GM21576 (cell line): ENCODE measurements around the gene COL4A4.
"Not testable (repeated sequence)": the region's sequence is repeated elsewhere in the genome, so short reads cannot be mapped to it uniquely, and the experiment has no call there.

Source experiments
- ATAC-seq: cut with Tn5 transposase; IDR thresholded peaks from one replicate; pipeline ENCODE4 v1.9.1; 2021; ENCODE audit warnings: mild to moderate bottlenecking, moderate library complexity; ENCODE audit not compliant: unreplicated experiment

The COL4A4 gene

DNA sequence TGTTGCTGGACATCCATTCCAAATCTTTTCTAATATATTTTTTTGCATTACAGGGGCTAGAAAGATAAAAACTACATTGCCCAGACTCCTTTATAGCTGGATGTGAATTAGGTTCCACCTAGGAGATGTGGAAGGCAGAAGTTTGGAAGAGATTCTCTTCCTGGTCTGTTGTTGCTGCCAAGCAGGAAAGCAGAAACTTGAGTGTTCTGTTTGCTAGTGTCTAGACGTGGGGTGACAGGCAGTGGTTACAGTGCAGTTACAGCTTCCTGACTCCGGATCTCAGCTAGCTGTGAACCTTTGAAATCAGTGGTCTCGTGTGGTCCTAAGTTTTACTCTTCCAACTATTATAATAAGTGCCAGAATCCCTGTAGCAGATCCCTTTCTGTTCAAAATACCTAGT is 46.2 kb downstream of the COL4A4 start:
- ATAC-seq: no peak

DNA sequence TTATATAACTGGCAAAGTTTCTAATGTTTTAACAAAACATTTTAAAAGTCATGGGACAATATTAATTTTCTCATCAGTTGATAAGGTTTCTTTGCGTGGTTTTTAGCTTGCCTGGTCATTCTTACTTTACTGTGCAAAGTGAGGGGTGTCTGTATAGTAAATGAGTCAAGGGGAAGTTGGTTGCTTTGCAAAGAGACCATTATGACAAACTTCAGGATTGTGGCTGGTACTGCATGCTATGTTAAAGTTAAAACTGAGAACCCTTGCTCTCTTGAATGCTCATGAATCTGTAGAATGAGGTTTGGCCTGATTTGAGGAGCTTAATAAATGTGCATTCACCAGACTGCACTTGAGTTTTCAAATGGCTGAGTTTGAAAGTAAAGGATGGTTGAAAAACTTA is 47.0 kb downstream of the COL4A4 start:
- ATAC-seq: peak; percentile 64

- no peak for ATAC-seq
Observed at GRCh38 chr2:227115761-227116160, 48.2 kb downstream of the COL4A4 start.

DNA sequence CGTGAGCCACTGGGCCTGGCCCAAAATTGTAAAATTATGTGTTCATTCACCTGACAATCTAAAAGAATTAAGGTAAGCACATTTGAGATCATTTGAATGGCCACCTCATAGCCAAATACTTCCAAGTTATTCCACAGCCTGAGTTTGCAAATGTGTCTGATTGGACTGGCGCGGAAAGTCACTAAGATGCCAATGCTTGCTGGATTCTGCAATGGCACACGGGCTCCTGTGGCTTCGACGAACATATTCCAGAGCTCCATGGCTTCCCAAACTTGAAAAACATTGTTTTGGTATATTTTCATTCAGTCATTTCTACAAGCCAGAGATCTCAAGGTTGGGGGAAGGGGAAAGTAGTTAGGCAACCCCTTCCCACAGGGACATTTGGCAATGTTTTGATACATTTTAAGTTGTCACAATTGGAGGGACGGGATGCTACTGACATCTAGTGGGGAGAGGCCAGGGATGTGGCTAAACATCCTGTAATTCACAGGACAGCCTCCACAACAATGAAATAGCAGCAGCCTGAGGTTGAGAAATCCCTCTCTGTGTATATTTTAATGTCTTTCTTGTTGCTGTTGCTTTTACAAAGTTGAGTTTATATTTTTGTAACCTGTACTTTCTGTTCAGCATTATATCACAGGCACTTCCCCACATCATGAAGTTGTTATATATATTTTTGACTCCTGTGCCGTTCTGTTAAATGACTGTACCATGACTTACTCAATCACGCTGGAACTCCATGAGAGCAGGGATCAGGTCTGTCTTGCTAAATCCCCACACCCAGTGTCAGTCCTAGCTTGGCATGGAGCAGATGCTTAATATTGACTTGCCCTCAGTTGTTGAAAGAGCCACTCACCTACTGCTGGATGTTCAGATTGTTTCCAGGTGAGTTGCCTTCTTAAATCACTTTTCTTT is 56.9 kb downstream of the COL4A4 start:
- peak; percentile 73 for ATAC-seq

DNA sequence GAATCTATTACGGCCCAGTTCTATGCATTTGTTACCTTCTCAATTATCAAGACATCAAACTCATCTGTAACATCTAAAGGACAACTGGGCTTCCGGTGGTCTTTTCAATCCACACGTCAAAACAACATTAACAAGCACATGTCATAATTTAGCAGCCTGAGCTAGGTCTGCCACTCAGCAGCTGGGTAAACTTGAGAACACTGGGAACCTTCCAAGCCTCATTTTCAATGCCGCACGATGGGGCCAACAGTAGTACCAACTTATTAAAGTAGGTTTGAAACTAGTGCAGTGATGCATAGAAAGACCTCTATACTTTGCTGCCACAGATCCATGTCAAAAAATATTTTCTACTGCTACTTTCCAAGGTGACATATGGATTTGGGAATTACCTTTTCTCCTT is 60.4 kb downstream of the COL4A4 start:
- ATAC-seq: no peak

DNA sequence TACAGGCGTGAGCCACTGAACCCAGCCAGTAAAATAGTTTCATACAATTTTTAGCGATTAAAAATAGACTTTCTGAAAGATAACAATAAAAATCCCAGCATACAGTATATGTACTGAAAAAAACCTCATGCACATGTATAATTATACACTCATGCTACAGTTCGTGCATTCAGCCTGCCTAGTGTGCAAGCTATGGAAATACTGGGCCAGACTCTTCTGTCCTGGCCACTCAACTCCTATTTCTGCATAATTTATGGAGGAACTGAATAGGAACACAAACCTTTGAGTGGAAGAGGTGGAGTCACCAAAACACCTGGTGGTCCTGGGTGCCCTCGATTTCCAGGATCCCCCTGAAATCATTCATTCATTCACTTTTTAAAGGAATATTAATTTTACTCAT is 64.7 kb downstream of the COL4A4 start:
- ATAC-seq: no peak

GRCh38 chr2:227098162-227098515 is 65.9 kb downstream of the COL4A4 start:
- ATAC-seq: no peak

GRCh38 chr2:227097495-227098161 is 66.4 kb downstream of the COL4A4 start:
- no peak for ATAC-seq

GRCh38 chr2:227095346-227095745 is 68.7 kb downstream of the COL4A4 start:
- ATAC-seq: no peak

DNA sequence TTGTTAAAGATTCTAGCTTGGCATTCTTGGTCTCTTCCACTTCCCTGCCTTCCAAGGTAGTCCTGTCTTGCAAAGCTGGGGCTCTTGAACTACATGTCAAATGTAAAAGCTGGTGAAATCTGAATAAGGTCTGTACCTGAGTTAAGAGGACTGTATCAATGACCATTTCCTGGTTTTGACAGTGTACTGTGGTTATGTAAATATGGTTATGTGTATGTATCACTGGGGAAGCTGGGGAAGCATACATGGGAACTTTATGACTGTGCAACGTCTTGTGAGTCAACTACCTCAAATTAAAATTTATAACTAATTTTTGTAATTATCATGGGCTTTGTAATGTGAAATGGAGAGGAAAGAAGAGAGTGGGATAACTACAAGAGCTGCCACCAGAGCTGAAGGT is 81.7 kb downstream of the COL4A4 start:
- peak; percentile 94 for ATAC-seq

- no peak for ATAC-seq
Observed at GRCh38 chr2:227079726-227080125, 84.3 kb downstream of the COL4A4 start.

- not testable (repeated sequence) for ATAC-seq
Observed at GRCh38 chr2:227065065-227065464, 98.9 kb downstream of the COL4A4 start.

GRCh38 chr2:227058888-227059399 is 105.1 kb downstream of the COL4A4 start:
- no peak for ATAC-seq

DNA sequence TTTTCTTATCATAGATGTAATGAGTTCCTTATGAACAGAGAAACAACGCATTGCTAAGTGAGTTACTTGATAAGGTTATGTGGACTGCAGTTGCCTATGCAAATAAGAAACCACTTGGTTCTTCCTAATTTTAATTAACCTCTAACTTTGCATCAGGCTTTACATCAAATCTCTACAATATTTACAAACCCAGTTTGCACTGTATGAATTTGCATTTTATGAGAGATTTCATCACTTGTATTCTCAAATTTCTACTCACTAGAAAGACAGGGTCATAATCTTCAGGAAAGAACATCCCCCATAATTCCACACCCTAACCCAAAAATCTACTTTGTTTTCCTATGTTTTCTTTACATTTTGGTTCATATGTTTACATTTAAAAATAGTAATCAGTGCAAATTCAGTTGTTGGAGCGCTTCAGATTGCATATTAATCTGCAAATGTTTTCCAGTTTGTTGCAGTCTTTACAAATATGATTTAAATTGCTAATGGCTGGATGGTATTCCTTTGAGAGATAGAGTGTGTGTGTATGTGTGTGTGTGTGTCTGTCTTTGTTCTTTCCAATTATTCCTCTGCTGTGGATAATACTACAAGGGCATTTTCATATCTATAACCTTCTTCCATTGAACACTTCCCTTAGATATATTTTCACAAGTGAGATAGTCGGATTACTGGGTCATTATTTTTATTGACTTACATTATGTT is 106.1 kb downstream of the COL4A4 start:
- ATAC-seq: no peak

DNA sequence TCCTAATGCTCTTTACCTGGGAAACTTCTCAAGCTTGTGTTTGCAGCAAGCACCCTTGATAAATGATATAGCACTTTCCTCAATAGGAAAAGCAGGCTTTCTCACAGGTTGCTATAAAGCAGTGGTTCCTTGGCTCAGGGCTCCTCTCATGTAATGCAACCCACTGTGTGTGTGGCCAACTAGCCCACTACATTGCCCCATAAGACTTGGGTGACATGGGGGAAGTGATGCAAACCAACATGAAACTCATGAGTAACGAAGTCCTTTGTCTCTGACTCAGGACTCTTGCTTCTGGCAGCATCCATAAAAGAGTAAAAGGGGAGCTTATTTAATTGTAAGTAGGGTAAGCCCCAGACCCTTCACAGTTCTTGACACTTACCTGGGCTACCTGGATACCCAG is 106.9 kb downstream of the COL4A4 start:
- ATAC-seq: no peak

DNA sequence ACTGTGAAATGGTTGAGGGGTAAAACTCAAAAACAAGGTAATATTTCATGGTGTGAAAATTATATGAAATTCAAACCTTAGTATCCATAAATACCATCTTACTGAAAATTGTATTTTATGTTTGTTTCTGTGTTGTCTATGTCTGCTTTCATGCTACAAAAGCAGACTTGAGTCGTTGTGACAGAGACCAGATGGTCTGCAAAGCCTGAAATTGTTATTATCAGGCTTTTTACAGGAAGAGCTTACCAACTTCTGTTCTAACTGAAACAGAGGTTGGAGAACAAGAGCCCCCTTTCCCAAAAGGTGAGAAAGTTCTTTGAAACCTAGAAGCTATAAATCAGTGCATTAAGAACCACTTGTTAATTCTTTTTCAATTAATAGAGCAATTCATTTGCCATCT is 110.0 kb downstream of the COL4A4 start:
- ATAC-seq: no peak

- no peak for ATAC-seq
Observed at GRCh38 chr2:227052879-227053278, 111.1 kb downstream of the COL4A4 start.

DNA sequence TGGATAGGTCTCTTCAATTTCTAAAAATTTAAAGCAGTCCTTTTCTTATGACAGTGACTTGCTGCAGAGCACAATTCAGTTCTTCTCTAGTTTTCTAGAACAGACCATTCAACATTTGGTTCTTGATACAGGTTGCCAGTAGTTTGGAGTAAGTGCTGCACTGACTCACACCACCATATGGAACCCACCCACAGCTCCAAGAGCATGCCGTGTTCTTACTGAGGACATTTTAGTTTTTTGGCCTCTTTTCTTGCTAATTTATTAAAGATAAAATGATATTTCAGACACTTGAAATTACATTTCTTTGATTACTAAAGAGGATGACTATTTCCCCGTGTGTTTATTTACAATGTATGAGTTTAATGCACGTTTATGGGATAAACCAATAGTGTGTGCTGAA is 120.0 kb downstream of the COL4A4 start:
- ATAC-seq: no peak

DNA sequence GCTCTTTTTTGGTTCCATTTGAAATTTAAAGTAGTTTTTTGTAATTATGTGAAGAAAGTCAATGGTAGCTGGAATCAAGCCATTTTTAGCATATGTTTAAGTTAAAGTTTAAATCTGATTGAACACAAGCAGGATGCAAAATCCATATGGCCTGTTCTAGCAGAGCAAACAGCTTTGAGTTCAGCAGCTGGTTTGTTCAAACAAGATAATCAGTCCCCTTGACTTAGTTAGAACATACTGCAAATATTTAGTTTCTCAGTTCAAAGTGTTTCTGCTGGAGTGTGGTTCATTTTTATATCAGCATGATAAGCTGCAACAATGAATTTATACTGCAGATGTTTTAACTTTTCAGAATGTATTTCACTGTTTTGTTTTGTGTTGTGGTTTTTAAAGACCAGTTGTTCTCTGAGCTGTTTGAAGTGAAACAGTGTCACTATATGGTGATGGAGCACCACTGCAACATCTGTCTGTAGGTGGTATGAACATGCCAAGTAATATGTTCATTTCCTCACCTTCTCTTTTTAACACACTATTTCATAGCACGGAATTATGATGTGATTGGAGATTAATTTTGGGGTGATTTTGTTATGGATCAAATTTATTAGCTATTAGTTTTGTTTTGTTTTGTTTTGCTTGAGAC is 125.3 kb downstream of the COL4A4 start:
- no peak for ATAC-seq

DNA sequence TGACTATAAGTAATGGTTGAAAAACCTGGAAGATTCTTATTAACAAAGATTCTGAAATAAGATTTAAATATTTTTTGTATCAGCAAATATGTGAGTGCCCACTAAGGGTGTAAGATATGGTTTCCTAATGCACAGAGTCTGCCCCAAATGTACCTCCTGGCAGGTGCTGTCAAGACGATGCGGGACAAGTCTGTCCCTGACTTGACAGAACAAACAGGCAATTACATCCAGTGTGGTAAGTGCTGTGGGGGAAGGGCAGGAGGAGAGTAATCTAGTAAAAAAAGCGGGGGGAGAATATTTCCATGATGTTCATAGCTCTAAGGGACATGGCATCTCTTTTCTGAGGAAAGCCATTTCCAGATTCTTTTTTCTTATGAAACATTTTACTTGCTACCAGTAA is 127.5 kb downstream of the COL4A4 start:
- ATAC-seq: no peak

- ATAC-seq: no peak
Observed at GRCh38 chr2:227035711-227036367, 128.2 kb downstream of the COL4A4 start.
